Adipose tissue (tissue), 3 donors: Measurements from ENCODE around the gene P2RX6. TPM values are rescaled to one million over a fixed set of nuclear protein-coding genes. Genes with fewer than 3 reads are reported as not detected.
"Not testable (repeated sequence)": the region's sequence is repeated elsewhere in the genome, so short reads cannot be mapped to it uniquely, and the experiment has no call there.

Experiments used
- H3K27ac ChIP-seq: one replicate; pipeline ENCODE4 v1.5.1; 2013; ENCODE audit warnings: low read depth, low read length
- WGBS, 3 donors: extraction: QIAGEN DNeasy Blood & Tissue Kit; methylation state at CpG; one replicate each; pipeline ENCODE4 v1.1.7; 2013; 5-methylcytosine and 5-hydroxymethylcytosine counted together
- polyA plus RNA-seq, 3 donors: library from polyadenylated mRNA; stranded (reverse); fragments of 200-250 nt; gene quantifications; one replicate each; pipeline ENCODE4 v1.2.3, GENCODE V29; 2013
- donor health status: healthy with polysubstance abuse.
- donor health status: Bipolar disorder and iron deficiency.
- donor health status: healthy.

P2RX6 gene
- polyA plus RNA-seq, 3 donors, result 0.16 to 0.79 (median 0.17) TPM

- peak within 1 kb of the TSS; percentile 84 for H3K27ac ChIP-seq
- WGBS, 3 donors, result 0 to 1% (median 0%) methylated on average over 79 to 83 of the region's 83 CpGs
These were observed 13.2 kb upstream of the P2RX6 start, which contains the start of gene THAP7 for GRCh38 chr22:21001601-21002325. Gene THAP7 (minus strand): TSS chr22:21002118. CDS start chr22:21001911, 207 bp downstream.

- no peak overlapping the region for H3K27ac ChIP-seq
- 63 to 81% (median 81%) methylated on average over 4 of the region's 4 CpGs for WGBS, 3 donors
These were observed 11.2 kb upstream of the P2RX6 start for GRCh38 chr22:21003782-21004181.

GRCh38 chr22:21009208-21009607 is 5.8 kb upstream of the P2RX6 start:
- H3K27ac ChIP-seq, result not testable (repeated sequence)
- 77 to 89% (median 88%) methylated on average over 13 of the region's 13 CpGs for WGBS, 3 donors

- H3K27ac ChIP-seq, result no peak overlapping the region
- 45 to 62% (median 60%) methylated on average over 10 of the region's 10 CpGs for WGBS, 3 donors
These were observed 5.1 kb upstream of the P2RX6 start for GRCh38 chr22:21009638-21010425.

GRCh38 chr22:21010426-21011113 is 4.4 kb upstream of the P2RX6 start:
- 87 to 98% (median 88%) methylated on average over 3 of the region's 3 CpGs for WGBS, 3 donors
- no peak overlapping the region for H3K27ac ChIP-seq

- 78 to 89% (median 84%) methylated on average over 14 of the region's 14 CpGs for WGBS, 3 donors
- no peak overlapping the region for H3K27ac ChIP-seq
These were observed 2.2 kb upstream of the P2RX6 start for GRCh38 chr22:21012446-21013407.

- 16 to 21% (median 17%) methylated on average over 22 to 24 of the region's 24 CpGs for WGBS, 3 donors
- no peak overlapping the region for H3K27ac ChIP-seq
These were observed 1.2 kb upstream of the P2RX6 start for GRCh38 chr22:21013657-21014201.

- 0 to 2% (median 2%) methylated on average over 40 of the region's 40 CpGs for WGBS, 3 donors
These were observed 701 bp upstream of the P2RX6 start for GRCh38 chr22:21014202-21014725.

GRCh38 chr22:21015466-21016006 is 571 bp downstream of the P2RX6 start:
- H3K27ac ChIP-seq, result no peak overlapping the region
- 59 to 71% (median 67%) methylated on average over 10 of the region's 10 CpGs for WGBS, 3 donors

More at GRCh38 chr22:21014202-21014725, 701 bp upstream of the P2RX6 start:
- no peak overlapping the region for H3K27ac ChIP-seq

GRCh38 chr22:21016644-21017420 is 1.9 kb downstream of the P2RX6 start:
- WGBS, 3 donors, result 77 to 85% (median 85%) methylated on average over 13 of the region's 13 CpGs
- H3K27ac ChIP-seq, result no peak overlapping the region

- H3K27ac ChIP-seq, result no peak overlapping the region
- 86 to 94% (median 93%) methylated on average over 4 of the region's 4 CpGs for WGBS, 3 donors
These were observed 3.3 kb downstream of the P2RX6 start for GRCh38 chr22:21018314-21018713.

- WGBS, 3 donors, result 55 to 64% (median 63%) methylated on average over 7 of the region's 7 CpGs
- H3K27ac ChIP-seq, result no peak overlapping the region
These were observed 6.0 kb downstream of the P2RX6 start for GRCh38 chr22:21020802-21021429.

- H3K27ac ChIP-seq, result no peak overlapping the region
- 65 to 78% (median 76%) methylated on average over 10 of the region's 10 CpGs for whole genome bisulfite sequencing, 3 donors
These were observed 7.5 kb downstream of the P2RX6 start for GRCh38 chr22:21022507-21022906.

GRCh38 chr22:21022955-21023614 is 8.1 kb downstream of the P2RX6 start:
- WGBS, 3 donors, result 71 to 89% (median 86%) methylated on average over 11 to 13 of the region's 13 CpGs

GRCh38 chr22:21025266-21025665 is 10.3 kb downstream of the P2RX6 start:
- WGBS, 3 donors, result 54 to 67% (median 56%) methylated on average over 8 of the region's 8 CpGs

More at GRCh38 chr22:21022955-21023614, 8.1 kb downstream of the P2RX6 start:
- H3K27ac ChIP-seq, result no peak overlapping the region

More at GRCh38 chr22:21025266-21025665, 10.3 kb downstream of the P2RX6 start:
- no peak overlapping the region for H3K27ac ChIP-seq
